GM12878 (cell line): ENCODE measurements around the gene ITPKB. TPM values are rescaled to one million over a fixed set of nuclear protein-coding genes. Genes with fewer than 3 reads are reported as not detected.

ENCODE experiments used
- ATAC-seq: fragments of 200-7000 bp; cut with Tn5 transposase; 3 replicates; pipeline ENCODE4 v1.9.1; 2020; ENCODE audit warnings: mild to moderate bottlenecking, moderate library complexity
- BruUV-seq: library from RNA; stranded (reverse); fragments of 400-500 nt; replicated peaks from 2 replicates; lab custom pipeline; 2021; lab: Mats Ljungman, UMichigan
- CTCF ChIA-PET: fragments of 300-600 bp; sonication (Branson Sonifier 250); formaldehyde crosslinking; extraction: SDS; loops from one replicate; lab custom pipeline; 2021; ENCODE audit warnings: inconsistent platforms; lab: Yijun Ruan, JAX
- POLR2A ChIA-PET: fragments of 350-600 bp; formaldehyde crosslinking; extraction: SDS; loops from one replicate; lab custom pipeline; 2021; ENCODE audit warnings: inconsistent platforms; lab: Charles Lee
- RAD21 ChIA-PET: fragments of 300-600 bp; sonication (Branson Sonifier 250); formaldehyde crosslinking; loops from one replicate; lab custom pipeline; 2023; ENCODE audit warnings: antibody characterized with exemption; ENCODE audit not compliant: unreplicated experiment; lab: Charles Lee
- SMC1A ChIA-PET: fragments of 300-600 bp; sonication (Branson Sonifier 250); formaldehyde crosslinking; loops from one replicate; lab custom pipeline; 2023; ENCODE audit not compliant: unreplicated experiment, uncharacterized antibody; lab: Charles Lee
- DNase-seq: peaks from one replicate; pipeline ENCODE4 v3.0.0-alpha.2; 2011; ENCODE audit warnings: low read depth, low spot score
- FAIRE-seq: peaks from 3 replicates; lab custom pipeline; 2011; peaks lifted over from hg19 to GRCh38; lab: Jason Lieb, UNC
- H2AFZ ChIP-seq: 2 replicates; pipeline ENCODE4 v1.6.0; 2011; ENCODE audit warnings: low read depth, low read length, control low read depth; ENCODE audit not compliant: control insufficient read depth
- H3K27ac ChIP-seq: 2 replicates; pipeline ENCODE4 v1.5.1; 2011; ENCODE audit warnings: control low read depth; ENCODE audit not compliant: control insufficient read depth, insufficient read depth
- H3K27me3 ChIP-seq, 2 experiments: replicated peaks in 1 of 2; 2 replicates each; pipeline versions ENCODE4 v1.6.0 to v1.6.1; 2011; ENCODE audit warnings: low read length in 1 of 2; ENCODE audit not compliant: control insufficient read depth in 2 of 2, insufficient read depth in 2 of 2
- H3K36me3 ChIP-seq, 2 experiments: 2 replicates each; pipeline ENCODE4 v1.5.1; 2011; ENCODE audit warnings: low read length in 1 of 2; ENCODE audit not compliant: control insufficient read depth in 2 of 2, insufficient read depth in 2 of 2
- H3K4me1 ChIP-seq: 2 replicates; pipeline ENCODE4 v1.6.1; 2011; ENCODE audit warnings: mild to moderate bottlenecking, low read length, moderate library complexity, mixed read lengths; ENCODE audit not compliant: control insufficient read depth, insufficient read depth
- H3K4me2 ChIP-seq: 2 replicates; pipeline ENCODE4 v1.6.0; 2011; ENCODE audit warnings: control low read depth; ENCODE audit not compliant: control insufficient read depth, insufficient read depth
- H3K4me3 ChIP-seq: fragments of 200-600 bp; sonication (generic); 2 replicates; pipeline ENCODE4 v1.5.1; 2016
- H3K79me2 ChIP-seq: 2 replicates; pipeline ENCODE4 v1.6.0; 2011; ENCODE audit warnings: low read length; ENCODE audit not compliant: control insufficient read depth, insufficient read depth
- H3K9ac ChIP-seq: 2 replicates; pipeline ENCODE4 v1.8.0; 2011; ENCODE audit warnings: low read length, control low read depth, mixed read lengths; ENCODE audit not compliant: control insufficient read depth, insufficient read depth
- H3K9me3 ChIP-seq: replicated peaks from 3 replicates; pipeline ENCODE4 v1.5.1; 2011; ENCODE audit warnings: mild to moderate bottlenecking, low read length; ENCODE audit not compliant: control insufficient read depth, insufficient read depth
- H4K20me1 ChIP-seq: 2 replicates; pipeline ENCODE4 v1.6.0; 2011; ENCODE audit not compliant: control insufficient read depth, insufficient read depth
- ATF3 ChIP-seq: IDR thresholded peaks from 2 replicates; pipeline ENCODE4 v1.6.1; 2011; ENCODE audit warnings: low read depth, mild to moderate bottlenecking, low read length, moderate library complexity, borderline replicate concordance; ENCODE audit errors: extremely low read depth
- CREB1 ChIP-seq: IDR thresholded peaks from 2 replicates; pipeline ENCODE4 v1.6.1; 2012; ENCODE audit warnings: low read depth, mild to moderate bottlenecking, inconsistent platforms
- GABPA ChIP-seq: IDR thresholded peaks from 2 replicates; pipeline ENCODE4 v1.6.1; 2014; ENCODE audit warnings: antibody characterized with exemption, low read depth, mild to moderate bottlenecking, inconsistent platforms
- HDGF ChIP-seq: fragments of 450-650 bp; IDR thresholded peaks from 2 replicates; pipeline ENCODE4 v1.6.1; 2016; ENCODE audit warnings: antibody characterized with exemption
- IRF3 ChIP-seq: fragments of 450-650 bp; IDR thresholded peaks from 2 replicates; pipeline ENCODE4 v1.6.1; 2014; ENCODE audit warnings: mild to moderate bottlenecking
- IRF4 ChIP-seq: IDR thresholded peaks from 2 replicates; pipeline ENCODE4 v1.6.1; 2011; ENCODE audit warnings: low read depth, low read length
- KLF5 ChIP-seq: fragments of 450-650 bp; IDR thresholded peaks from 2 replicates; pipeline ENCODE4 v1.6.1; 2014; ENCODE audit warnings: mild to moderate bottlenecking; ENCODE audit not compliant: partially characterized antibody
- NBN ChIP-seq: fragments of 450-650 bp; IDR thresholded peaks from 2 replicates; pipeline ENCODE4 v1.6.1; 2016
- NKRF ChIP-seq: fragments of 450-650 bp; conservative IDR thresholded peaks from 2 replicates; pipeline ENCODE4 v1.6.1; 2017; ENCODE audit warnings: mild to moderate bottlenecking, moderate library complexity
- POLR2A ChIP-seq: IDR thresholded peaks from 2 replicates; pipeline ENCODE4 v1.6.1; 2011; ENCODE audit warnings: low read depth, mild to moderate bottlenecking, low read length
- RB1 ChIP-seq: fragments of 450-650 bp; formaldehyde crosslinking; IDR thresholded peaks from 2 replicates; pipeline ENCODE4 v1.6.1; 2017; ENCODE audit warnings: mild to moderate bottlenecking, borderline replicate concordance
- SMAD1 ChIP-seq: fragments of 450-650 bp; IDR thresholded peaks from 2 replicates; pipeline ENCODE4 v1.6.1; 2018; ENCODE audit warnings: mild to moderate bottlenecking, low read depth; ENCODE audit not compliant: partially characterized antibody
- SP1 ChIP-seq: IDR thresholded peaks from one replicate; pipeline ENCODE4 v1.6.1; 2011; ENCODE audit warnings: low read depth, low read length
- ZNF274 ChIP-seq: IDR thresholded peaks from one replicate; pipeline ENCODE4 v1.8.0; 2011; ENCODE audit not compliant: insufficient read length, insufficient read depth
- WGBS: methylation state at CpG from one replicate; pipeline ENCODE4 v1.1.6; 2016; ENCODE audit warnings: low lambda C conversion rate; ENCODE audit not compliant: insufficient replicate concordance, insufficient coverage; ENCODE audit errors: missing lambda C conversion rate; 5-methylcytosine and 5-hydroxymethylcytosine counted together
- in situ Hi-C: fragments of 300-500 bp; cut with MboI; formaldehyde crosslinking; loops from 9 replicates; pipeline ENCODE4 v1.14.3; 2018; ENCODE audit warnings: mixed read lengths
- intact Hi-C: fragments of 100-400 bp; cut with micrococcal nuclease; formaldehyde crosslinking; loops from one replicate; pipeline ENCODE4 v1.14.2; 2022; ENCODE audit not compliant: unreplicated experiment
- polyA plus RNA-seq, 11 experiments: library from polyadenylated mRNA; depleted of rRNA in 4 of 11; unstranded in 6 of 11; stranded (reverse) in 5 of 11; fragments of >200 nt; fragmentation: Nextera tagmentation in 4 of 11; fragmentation: Illumina TruSeq in 1 of 11; extraction: Ambion mirVana in 4 of 11; extraction: Trizol in 1 of 11; gene quantifications; 1 replicate in 1 of 11; 2 replicates in 10 of 11; pipeline versions ENCODE4 v1.2.1 to v1.2.3, GENCODE V29; 2011 to 2016; ENCODE audit warnings: inconsistent platforms in 2 of 11, missing spikeins in 2 of 11, low read depth in 1 of 11
- total RNA-seq, 4 experiments: library from RNA; depleted of rRNA in 3 of 4; stranded (reverse); fragments of >200 nt in 3 of 4; fragmentation: Illumina TruSeq in 1 of 4; extraction: Trizol in 1 of 4; gene quantifications; 2 replicates each; pipeline versions ENCODE4 v1.2.1 to v1.2.3, GENCODE V29; 2013 to 2021
- TF ChIP-seq, protein P1 (sequence below): fragments of 450-650 bp; IDR thresholded peaks from 2 replicates; pipeline ENCODE4 v1.6.1; 2017; ENCODE audit warnings: mild to moderate bottlenecking, low read depth, inconsistent platforms; ENCODE audit not compliant: poor library complexity, severe bottlenecking
- TF ChIP-seq, protein P2 (sequence below): fragments of 450-650 bp; IDR thresholded peaks from 2 replicates; pipeline ENCODE4 v1.6.1; 2018; ENCODE audit warnings: mild to moderate bottlenecking, low read depth, moderate library complexity; ENCODE audit not compliant: partially characterized antibody

ITPKB gene
- total and polyA plus RNA-seq, 10 of the 15 experiments (the other 5 are each of a cell fraction or from before 2014, with no cell fraction given): 1.3 to 38.7 (median 12.9) TPM

DNA sequence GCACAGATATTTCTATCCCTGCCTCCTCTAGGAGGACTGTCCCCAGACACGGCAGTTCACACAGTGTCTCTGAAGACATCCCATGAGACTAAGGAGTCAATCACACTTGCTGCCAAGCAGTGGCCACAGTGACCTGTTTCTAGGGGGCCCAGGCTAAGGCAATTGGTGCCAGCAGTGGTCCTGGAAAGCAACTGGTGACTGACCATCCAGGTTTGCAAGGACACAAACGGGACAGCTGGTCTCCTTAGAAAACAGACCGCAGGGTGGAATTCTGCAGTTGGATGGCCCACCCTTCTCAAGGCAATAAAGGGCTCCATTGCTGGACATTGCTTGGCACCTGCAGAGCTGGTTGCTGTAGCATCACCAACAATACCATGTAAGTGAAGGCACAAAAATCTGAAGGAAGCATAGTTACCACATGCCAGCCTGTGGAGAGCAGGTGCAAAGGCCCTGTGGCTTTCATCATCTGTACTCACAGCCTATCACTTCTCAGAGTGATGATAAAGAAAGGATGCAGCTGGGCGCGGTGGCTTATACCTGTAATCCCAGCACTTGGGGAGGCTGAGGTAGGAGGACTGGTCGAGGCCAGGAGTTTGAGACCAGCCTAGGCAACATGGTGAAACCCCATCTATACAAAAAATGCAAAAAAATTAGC is 109.1 kb downstream of the ITPKB start:
- Histone ChIP-seq H3K4me3 (no peak overlapping the region), H3K9ac (no peak overlapping the region), H3K9me3 (no peaks in the 10 kb centered on the region; the same call in 2 of the 3 replicates), H3K27ac (no peak overlapping the region), H2AFZ (no peak overlapping the region), H3K36me3 (peaks cover 6 to 10% of the 10 kb centered on the region in 2 experiments), H3K4me1 (peaks cover 27% of the 10 kb centered on the region), H3K79me2 (no peaks in the 10 kb centered on the region), H3K27me3 (no peaks in the 10 kb centered on the region), H4K20me1 (no peaks in the 10 kb centered on the region), H3K4me2 (no peak overlapping the region)
- ChIA-PET POLR2A (no interaction called here), CTCF (interaction anchor here (1.4 to 6.9 kb wide), 3 partner anchors 21 to 197 kb away, joined by 3 to 112 read pairs (median 7); no protein-coding TSS in a partner anchor), RAD21 (no interaction called here), SMC1A (interaction anchor here (1.1 to 2.8 kb wide), 4 partner anchors 33 to 199 kb away, joined by 3 to 13 read pairs (median 6); no protein-coding TSS in a partner anchor)
- FAIRE-seq (no peak), ATAC-seq (no peak), DNase-seq (no peak)
- WGBS: 82% methylated on average over 6 of the region's 6 CpGs
- intact Hi-C loops: no loop called here
- in situ Hi-C loops: loop anchor here (5.0 kb wide), 1 partner anchor 197 kb away; no protein-coding TSS in a partner anchor
- BruUV-seq: no TSS peak
- TF ChIP-seq SP1: no peak
- TF ChIP-seq NKRF: no peak
- TF ChIP-seq GABPA: no peak
- TF ChIP-seq RB1: no peak
- TF ChIP-seq SMAD1: no peak
- TF ChIP-seq, protein P1, sequence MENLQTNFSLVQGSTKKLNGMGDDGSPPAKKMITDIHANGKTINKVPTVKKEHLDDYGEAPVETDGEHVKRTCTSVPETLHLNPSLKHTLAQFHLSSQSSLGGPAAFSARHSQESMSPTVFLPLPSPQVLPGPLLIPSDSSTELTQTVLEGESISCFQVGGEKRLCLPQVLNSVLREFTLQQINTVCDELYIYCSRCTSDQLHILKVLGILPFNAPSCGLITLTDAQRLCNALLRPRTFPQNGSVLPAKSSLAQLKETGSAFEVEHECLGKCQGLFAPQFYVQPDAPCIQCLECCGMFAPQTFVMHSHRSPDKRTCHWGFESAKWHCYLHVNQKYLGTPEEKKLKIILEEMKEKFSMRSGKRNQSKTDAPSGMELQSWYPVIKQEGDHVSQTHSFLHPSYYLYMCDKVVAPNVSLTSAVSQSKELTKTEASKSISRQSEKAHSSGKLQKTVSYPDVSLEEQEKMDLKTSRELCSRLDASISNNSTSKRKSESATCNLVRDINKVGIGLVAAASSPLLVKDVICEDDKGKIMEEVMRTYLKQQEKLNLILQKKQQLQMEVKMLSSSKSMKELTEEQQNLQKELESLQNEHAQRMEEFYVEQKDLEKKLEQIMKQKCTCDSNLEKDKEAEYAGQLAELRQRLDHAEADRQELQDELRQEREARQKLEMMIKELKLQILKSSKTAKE: no peak
- TF ChIP-seq NBN: no peak
- TF ChIP-seq HDGF: no peak
- TF ChIP-seq, protein P2, sequence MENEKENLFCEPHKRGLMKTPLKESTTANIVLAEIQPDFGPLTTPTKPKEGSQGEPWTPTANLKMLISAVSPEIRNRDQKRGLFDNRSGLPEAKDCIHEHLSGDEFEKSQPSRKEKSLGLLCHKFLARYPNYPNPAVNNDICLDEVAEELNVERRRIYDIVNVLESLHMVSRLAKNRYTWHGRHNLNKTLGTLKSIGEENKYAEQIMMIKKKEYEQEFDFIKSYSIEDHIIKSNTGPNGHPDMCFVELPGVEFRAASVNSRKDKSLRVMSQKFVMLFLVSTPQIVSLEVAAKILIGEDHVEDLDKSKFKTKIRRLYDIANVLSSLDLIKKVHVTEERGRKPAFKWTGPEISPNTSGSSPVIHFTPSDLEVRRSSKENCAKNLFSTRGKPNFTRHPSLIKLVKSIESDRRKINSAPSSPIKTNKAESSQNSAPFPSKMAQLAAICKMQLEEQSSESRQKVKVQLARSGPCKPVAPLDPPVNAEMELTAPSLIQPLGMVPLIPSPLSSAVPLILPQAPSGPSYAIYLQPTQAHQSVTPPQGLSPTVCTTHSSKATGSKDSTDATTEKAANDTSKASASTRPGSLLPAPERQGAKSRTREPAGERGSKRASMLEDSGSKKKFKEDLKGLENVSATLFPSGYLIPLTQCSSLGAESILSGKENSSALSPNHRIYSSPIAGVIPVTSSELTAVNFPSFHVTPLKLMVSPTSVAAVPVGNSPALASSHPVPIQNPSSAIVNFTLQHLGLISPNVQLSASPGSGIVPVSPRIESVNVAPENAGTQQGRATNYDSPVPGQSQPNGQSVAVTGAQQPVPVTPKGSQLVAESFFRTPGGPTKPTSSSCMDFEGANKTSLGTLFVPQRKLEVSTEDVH: no peak
- TF ChIP-seq POLR2A: no peak
- TF ChIP-seq IRF3: no peak
- no peak for TF ChIP-seq IRF4
- no peak for TF ChIP-seq ZNF274
- no peak for TF ChIP-seq ATF3
- TF ChIP-seq CREB1: no peak
- no peak for TF ChIP-seq KLF5
